H1 (cell line): ENCODE results near the gene NLRP7. TPM values are rescaled to one million over a fixed set of nuclear protein-coding genes. Genes with fewer than 3 reads are reported as not detected.
A peak's percentile ranks its signal among the peaks of the same experiment; 100 is the strongest.

Experiments
- CTCF ChIA-PET: fragments of 300-600 bp; sonication (Branson Sonifier 250); formaldehyde crosslinking; loops from one replicate; lab custom pipeline; 2021; ENCODE audit not compliant: partially characterized antibody; lab: Charles Lee
- POLR2A ChIA-PET: fragments of 300-600 bp; sonication (Branson Sonifier 250); formaldehyde crosslinking; loops from one replicate; lab custom pipeline; 2021; ENCODE audit warnings: inconsistent platforms; ENCODE audit not compliant: partially characterized antibody; lab: Charles Lee
- DNase-seq, 2 experiments: peaks; one replicate each; pipeline versions ENCODE4 v3.0.0 to v3.0.0-alpha.2; 2010 to 2022; ENCODE audit warnings: low spot score in 2 of 2, low read depth in 1 of 2, mixed read lengths in 1 of 2
- FAIRE-seq: peaks from 2 replicates; lab custom pipeline; 2011; peaks lifted over from hg19 to GRCh38; lab: Jason Lieb, UNC
- H2AFZ ChIP-seq: 2 replicates; pipeline ENCODE4 v1.8.1; 2012; ENCODE audit warnings: low read length, inconsistent platforms
- H2AK5ac ChIP-seq: 2 replicates; pipeline ENCODE4 v1.6.1; 2013; ENCODE audit warnings: low read depth, low read length
- H2BK120ac ChIP-seq: replicated peaks from 2 replicates; pipeline ENCODE3; 2013; ENCODE audit warnings: low read depth, low read length, inconsistent platforms
- H2BK12ac ChIP-seq: 2 replicates; pipeline ENCODE4 v1.6.1; 2013; ENCODE audit warnings: low read depth, low read length
- H2BK15ac ChIP-seq: 2 replicates; pipeline ENCODE4 v1.6.1; 2013; ENCODE audit warnings: low read length
- H2BK20ac ChIP-seq: 2 replicates; pipeline ENCODE4 v1.6.1; 2013; ENCODE audit warnings: low read length
- H2BK5ac ChIP-seq: 2 replicates; pipeline ENCODE4 v1.6.1; 2013; ENCODE audit warnings: low read depth, low read length
- H3K14ac ChIP-seq: 2 replicates; pipeline ENCODE4 v1.6.1; 2013; ENCODE audit warnings: inconsistent platforms; ENCODE audit not compliant: insufficient read length
- H3K18ac ChIP-seq: 2 replicates; pipeline ENCODE4 v1.6.1; 2013; ENCODE audit warnings: low read length; ENCODE audit errors: extremely low read depth
- H3K23ac ChIP-seq: 2 replicates; pipeline ENCODE4 v1.6.1; 2013; ENCODE audit warnings: inconsistent platforms; ENCODE audit not compliant: insufficient read length
- H3K23me2 ChIP-seq: 2 replicates; pipeline ENCODE4 v1.6.1; 2013; ENCODE audit warnings: low read depth, low read length
- H3K27ac ChIP-seq: 2 replicates; pipeline ENCODE4 v1.6.1; 2011; ENCODE audit warnings: low read depth, low read length, inconsistent platforms
- H3K27me3 ChIP-seq, 4 experiments: replicated peaks in 1 of 4; 1 replicate in 1 of 4; 2 replicates in 3 of 4; pipeline versions ENCODE4 v1.6.1 to v1.8.1; 2011 to 2013; ENCODE audit warnings: low read length in 3 of 4, mild to moderate bottlenecking in 3 of 4, inconsistent platforms in 2 of 4, mixed read lengths in 2 of 4, moderate library complexity in 1 of 4; ENCODE audit not compliant: control insufficient read depth in 3 of 4, insufficient read depth in 3 of 4; ENCODE audit errors: extremely low read depth in 1 of 4
- H3K36me3 ChIP-seq, 4 experiments: 2 replicates each; pipeline versions ENCODE4 v1.6.1 to v1.8.1; 2011 to 2013; ENCODE audit warnings: mild to moderate bottlenecking in 4 of 4, low read length in 3 of 4, moderate library complexity in 2 of 4, control low read depth in 1 of 4, inconsistent platforms in 1 of 4; ENCODE audit not compliant: insufficient read depth in 4 of 4, control insufficient read depth in 2 of 4
- H3K4ac ChIP-seq: replicated peaks from 2 replicates; pipeline ENCODE3; 2013; ENCODE audit warnings: low read length, low read depth, mixed read lengths, inconsistent platforms; ENCODE audit not compliant: insufficient read length
- H3K4me1 ChIP-seq, 4 experiments: replicated peaks in 1 of 4; 1 replicate in 1 of 4; 2 replicates in 3 of 4; pipeline versions ENCODE4 v1.6.1 to v1.8.1; 2011 to 2013; ENCODE audit warnings: low read length in 3 of 4, inconsistent platforms in 2 of 4, mixed read lengths in 1 of 4; ENCODE audit not compliant: insufficient read depth in 4 of 4, control insufficient read depth in 3 of 4
- H3K4me2 ChIP-seq, 2 experiments: 2 replicates each; pipeline versions ENCODE4 v1.6.1 to v1.8.1; 2011 to 2013; ENCODE audit warnings: low read depth in 2 of 2, low read length in 2 of 2, control low read depth in 1 of 2, inconsistent platforms in 1 of 2, mild to moderate bottlenecking in 1 of 2; ENCODE audit not compliant: insufficient read depth in 1 of 2
- H3K4me3 ChIP-seq, 4 experiments: fragments of 200-600, 300-600 bp in 1 of 4; sonication (generic), shearing (Covaris generic), sonication (Bioruptor Twin) in 1 of 4; 2 replicates each; pipeline versions ENCODE4 v1.5.1 to v1.8.1; 2011 to 2016; ENCODE audit warnings: low read length in 4 of 4, low read depth in 3 of 4, control low read depth in 2 of 4, inconsistent platforms in 2 of 4, mild to moderate bottlenecking in 2 of 4, mixed read lengths in 1 of 4, moderate library complexity in 1 of 4; ENCODE audit not compliant: insufficient read depth in 2 of 4; ENCODE audit errors: extremely low read depth in 1 of 4
- H3K56ac ChIP-seq: replicated peaks from 2 replicates; pipeline ENCODE3; 2013; ENCODE audit warnings: low read depth, mild to moderate bottlenecking, mixed read lengths, low read length, inconsistent platforms; ENCODE audit not compliant: insufficient read length
- H3K79me1 ChIP-seq: 2 replicates; pipeline ENCODE4 v1.6.1; 2013; ENCODE audit warnings: low read depth, low read length, control low read depth
- H3K79me2 ChIP-seq, 2 experiments: 2 replicates each; pipeline versions ENCODE4 v1.6.1 to v1.8.1; 2012 to 2013; ENCODE audit warnings: low read length in 2 of 2, mild to moderate bottlenecking in 2 of 2, inconsistent platforms in 1 of 2; ENCODE audit not compliant: insufficient read depth in 2 of 2, control insufficient read depth in 1 of 2
- H3K9ac ChIP-seq, 4 experiments: replicated peaks in 1 of 4; 1 replicate in 1 of 4; 2 replicates in 3 of 4; pipeline versions ENCODE4 v1.6.1 to v1.8.1; 2011 to 2013; ENCODE audit warnings: low read depth in 3 of 4, low read length in 3 of 4, control low read depth in 2 of 4, mild to moderate bottlenecking in 2 of 4, moderate library complexity in 2 of 4, inconsistent platforms in 1 of 4; ENCODE audit errors: extremely low read depth in 1 of 4
- H3K9me3 ChIP-seq, 2 experiments: 2 replicates each; pipeline versions ENCODE4 v1.6.1 to v1.8.1; 2012 to 2013; ENCODE audit warnings: mild to moderate bottlenecking in 2 of 2, moderate library complexity in 2 of 2, control low read depth in 1 of 2, inconsistent platforms in 1 of 2, low read depth in 1 of 2, low read length in 1 of 2, mixed read lengths in 1 of 2; ENCODE audit not compliant: insufficient read depth in 2 of 2
- H4K20me1 ChIP-seq, 2 experiments: replicated peaks in 1 of 2; 2 replicates each; pipeline versions ENCODE3 to v1.8.1; 2011 to 2013; ENCODE audit warnings: inconsistent platforms in 2 of 2, low read length in 2 of 2, mild to moderate bottlenecking in 1 of 2; ENCODE audit not compliant: insufficient read depth in 2 of 2, control insufficient read depth in 1 of 2
- H4K5ac ChIP-seq: 2 replicates; pipeline ENCODE4 v1.6.1; 2013; ENCODE audit warnings: low read length, low read depth, mixed read lengths, inconsistent platforms; ENCODE audit not compliant: insufficient read length
- H4K8ac ChIP-seq: 2 replicates; pipeline ENCODE4 v1.8.0; 2013; ENCODE audit warnings: mild to moderate bottlenecking, moderate library complexity, low read length, inconsistent platforms; ENCODE audit not compliant: insufficient read depth; ENCODE audit errors: extremely low read depth
- H4K91ac ChIP-seq: replicated peaks from 2 replicates; pipeline ENCODE3; 2013; ENCODE audit warnings: low read length, mixed read lengths, inconsistent platforms; ENCODE audit not compliant: insufficient read length
- EP300 ChIP-seq, 2 experiments: IDR thresholded peaks; 1 replicate in 1 of 2; 2 replicates in 1 of 2; pipeline ENCODE4 v1.6.1; 2011 to 2012; ENCODE audit warnings: low read depth in 2 of 2, low read length in 2 of 2, mild to moderate bottlenecking in 2 of 2, borderline replicate concordance in 1 of 2, inconsistent platforms in 1 of 2, moderate library complexity in 1 of 2
- HDAC6 ChIP-seq: IDR thresholded peaks from one replicate; pipeline ENCODE4 v1.7.1; 2012; ENCODE audit warnings: low read depth, mild to moderate bottlenecking, inconsistent platforms, low read length, moderate library complexity
- MAFK ChIP-seq: IDR thresholded peaks from 2 replicates; pipeline ENCODE4 v1.6.1; 2012; ENCODE audit warnings: low read depth, mild to moderate bottlenecking, improper control_type of control experiment, low read length
- RNF2 ChIP-seq: fragments of 200-900, 300-1000 bp; sonication (generic); IDR thresholded peaks from 2 replicates; pipeline ENCODE4 v1.7.1; 2016; ENCODE audit warnings: borderline replicate concordance, low read depth, mild to moderate bottlenecking, antibody characterized with exemption, low read length; ENCODE audit not compliant: poor library complexity, severe bottlenecking; ENCODE audit errors: missing control alignments
- SP1 ChIP-seq: IDR thresholded peaks from 2 replicates; pipeline ENCODE4 v1.6.1; 2011; ENCODE audit warnings: low read depth, low read length
- TBP ChIP-seq: IDR thresholded peaks from 2 replicates; pipeline ENCODE4 v1.6.1; 2011; ENCODE audit warnings: low read depth, low read length, improper control_type of control experiment
- TEAD4 ChIP-seq: IDR thresholded peaks from 2 replicates; pipeline ENCODE4 v1.6.1; 2012; ENCODE audit warnings: low read depth, low read length, inconsistent platforms, mixed read lengths
- WGBS, 2 experiments: shearing (Covaris generic) in 1 of 2; methylation state at CpG; one replicate each; pipeline versions ENCODE4 v1.1.6 to v1.1.7; 2013 to 2015; ENCODE audit warnings: low lambda C conversion rate in 2 of 2, mixed read lengths in 2 of 2, inconsistent platforms in 1 of 2, low coverage in 1 of 2, missing lambda C conversion rate in 1 of 2; ENCODE audit not compliant: insufficient replicate concordance in 2 of 2, insufficient coverage in 1 of 2, insufficient read length in 1 of 2; ENCODE audit errors: extremely low coverage in 1 of 2, missing lambda C conversion rate in 1 of 2; 5-methylcytosine and 5-hydroxymethylcytosine counted together
- polyA plus RNA-seq, 7 experiments: library from polyadenylated mRNA; depleted of rRNA in 3 of 7; stranded (reverse) in 5 of 7; unstranded in 2 of 7; fragments of >200 nt in 5 of 7; fragments of 200-250 nt in 2 of 7; gene quantifications; 1 replicate in 5 of 7; 2 replicates in 1 of 7; 4 replicates in 1 of 7; pipeline versions ENCODE4 v1.2.1 to v1.2.3, GENCODE V29; 2011 to 2013; ENCODE audit warnings: missing spikeins in 2 of 7, mixed read lengths in 2 of 7
- total RNA-seq: library from RNA; stranded (reverse); fragmentation: NEBNext Ultra II Directional; extraction: Animal tissue kit (Norgen Biotek cat#: 25700); gene quantifications from 2 replicates; pipeline ENCODE4 v1.2.1, GENCODE V29; 2021
- TF ChIP-seq, protein P1 (sequence below): IDR thresholded peaks from 2 replicates; pipeline ENCODE4 v1.6.1; 2012; ENCODE audit warnings: low read length, inconsistent platforms
- TF ChIP-seq, protein P2 (sequence below): IDR thresholded peaks from 2 replicates; pipeline ENCODE4 v1.6.1; 2012; ENCODE audit warnings: inconsistent platforms

The NLRP7 gene
- total and polyA plus RNA-seq, 2 of the 8 experiments (the other 6 are each of a cell fraction or from before 2014, with no cell fraction given) = 0.91 to 1.2 TPM

DNA sequence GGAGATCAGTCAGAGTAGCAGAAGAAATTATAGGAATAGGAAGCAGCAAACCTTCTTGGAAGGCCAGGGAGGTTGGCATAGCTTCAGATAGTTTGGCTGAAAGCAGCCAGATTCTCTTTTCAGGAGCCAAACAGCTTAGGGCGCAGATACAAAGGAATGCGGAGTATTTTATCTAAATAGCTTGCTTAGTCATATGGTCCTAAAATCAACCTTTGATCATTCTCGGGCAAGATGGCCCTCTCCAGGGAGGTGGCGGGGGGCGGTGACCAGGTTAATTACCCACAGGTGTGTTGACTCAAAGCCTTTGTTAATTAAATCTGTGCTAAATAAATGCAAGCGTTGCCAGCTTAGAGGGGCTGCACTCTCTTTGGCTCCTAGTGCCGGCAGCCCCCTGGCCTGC is 53.9 kb downstream of the NLRP7 start:
- no peak for FAIRE-seq
- Histone ChIP-seq H3K4me2 (peak overlapping the region; percentile 24 to 37; a peak in 2 of 4 replicates), H3K4me3 (peak overlapping the region in 1 of 4 experiments; percentile 20; a peak in 2 of 8 replicates), H3K14ac (no peak overlapping the region), H4K5ac (peak overlapping the region; percentile 62), H2BK15ac (no peak overlapping the region), H4K91ac (no peak overlapping the region), H3K9ac (no peak overlapping the region), H3K9me3 (no peaks in the 10 kb centered on the region), H3K27ac (peak overlapping the region; percentile 48; the same call in 1 of the 2 replicates), H3K79me2 (no peaks in the 10 kb centered on the region), H3K4ac (no peak overlapping the region), H4K20me1 (no peaks in the 10 kb centered on the region), H3K23me2 (no peaks in the 10 kb centered on the region; the same call in 1 of the 2 replicates), H2BK20ac (no peak overlapping the region), H2BK12ac (0 out of 2 replicates have a peak overlapping the region, but pooled peaks have one; percentile 68), H2AK5ac (no peak overlapping the region), H3K36me3 (no peaks in the 10 kb centered on the region), H3K56ac (no peak overlapping the region), H3K79me1 (no peaks in the 10 kb centered on the region), H2BK120ac (peak overlapping the region; percentile 79), H2BK5ac (peak overlapping the region; percentile 76; the same call in 1 of the 2 replicates), H3K27me3 (no peaks in the 10 kb centered on the region), H3K23ac (no peak overlapping the region), H3K4me1 (peaks cover 0 to 4% (median 0%) of the 10 kb centered on the region in 4 experiments; a peak in 2 of 7 replicates), H2AFZ (no peak overlapping the region), H3K18ac (peak overlapping the region; percentile 81), H4K8ac (peak overlapping the region; percentile 80; the same call in 1 of the 2 replicates)
- WGBS, 2 experiments = 23% methylated on average over 7 of the region's 7 CpGs; no CpG with 5 or more reads in 1 of the 2 experiments
- CTCF ChIA-PET = interaction anchor here (0.6 to 1.9 kb wide), 4 partner anchors 9 to 1358 kb away, joined by 3 to 8 read pairs (median 3); no protein-coding TSS in a partner anchor
- POLR2A ChIA-PET = interaction anchor here (0.6 to 2.0 kb wide), 8 partner anchors 12 to 454 kb away, joined by 3 to 8 read pairs (median 4); partner anchors contain the start of gene NCR1
- peak; percentile 59 to 76 for DNase-seq
- TF ChIP-seq, protein P1, sequence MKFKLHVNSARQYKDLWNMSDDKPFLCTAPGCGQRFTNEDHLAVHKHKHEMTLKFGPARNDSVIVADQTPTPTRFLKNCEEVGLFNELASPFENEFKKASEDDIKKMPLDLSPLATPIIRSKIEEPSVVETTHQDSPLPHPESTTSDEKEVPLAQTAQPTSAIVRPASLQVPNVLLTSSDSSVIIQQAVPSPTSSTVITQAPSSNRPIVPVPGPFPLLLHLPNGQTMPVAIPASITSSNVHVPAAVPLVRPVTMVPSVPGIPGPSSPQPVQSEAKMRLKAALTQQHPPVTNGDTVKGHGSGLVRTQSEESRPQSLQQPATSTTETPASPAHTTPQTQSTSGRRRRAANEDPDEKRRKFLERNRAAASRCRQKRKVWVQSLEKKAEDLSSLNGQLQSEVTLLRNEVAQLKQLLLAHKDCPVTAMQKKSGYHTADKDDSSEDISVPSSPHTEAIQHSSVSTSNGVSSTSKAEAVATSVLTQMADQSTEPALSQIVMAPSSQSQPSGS = no peak
- TF ChIP-seq SP1 (peak; percentile 76), TBP (peak; percentile 24; the same call in 1 of the 2 replicates), HDAC6 (no peak), TEAD4 (peak; percentile 84; the same call in 1 of the 2 replicates), RNF2 (no peak), MAFK (peak; percentile 28; the same call in 1 of the 2 replicates), EP300 (IDR thresholded peaks at IDR 0.05; ENCODE audit: borderline replicate concordance in 1 of 2, low read depth in 2 of 2, low read length in 2 of 2) (peak in 1 of 2 experiments; percentile 84; a peak in 1 of 3 replicates)
- TF ChIP-seq, protein P2, sequence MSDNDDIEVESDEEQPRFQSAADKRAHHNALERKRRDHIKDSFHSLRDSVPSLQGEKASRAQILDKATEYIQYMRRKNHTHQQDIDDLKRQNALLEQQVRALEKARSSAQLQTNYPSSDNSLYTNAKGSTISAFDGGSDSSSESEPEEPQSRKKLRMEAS = no peak
